Liver (tissue), 3 donors: ENCODE results near the gene ST3GAL3.

ENCODE experiments used
- TAF1 ChIP-seq: conservative IDR thresholded peaks from 2 replicates; pipeline ENCODE4 v1.6.1; 2016; ENCODE audit warnings: antibody characterized with exemption, mild to moderate bottlenecking
- TF ChIP-seq, protein P1 (sequence below): fragments of 150-350 bp; IDR thresholded peaks from 2 replicates; pipeline ENCODE4 v1.5.1; 2017; ENCODE audit warnings: improper control_type of control experiment, low read depth, low read length; ENCODE audit not compliant: missing input control
- donor health status: healthy.
- donor health status: healthy.

DNA sequence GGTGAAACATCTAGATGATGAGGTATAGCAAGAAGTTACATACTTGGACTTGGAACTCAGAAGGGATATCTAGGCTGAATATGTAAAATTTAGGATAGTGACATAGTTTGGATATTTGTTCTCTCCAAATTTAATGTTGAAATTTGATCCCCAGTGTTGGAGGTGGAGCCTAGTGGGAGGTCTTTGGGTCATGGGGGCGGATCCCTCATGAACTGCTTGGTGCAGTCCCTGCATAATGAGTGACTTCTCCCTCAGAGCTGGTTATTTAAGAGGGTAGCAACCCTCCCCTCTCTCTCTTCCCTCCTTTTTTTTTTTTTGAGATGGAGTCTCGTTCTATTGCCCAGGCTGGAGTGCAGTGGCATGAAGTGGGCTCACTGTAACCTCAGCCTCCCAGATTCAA is 15.5 kb downstream of the ST3GAL3 start:
- TF ChIP-seq, protein P1, sequence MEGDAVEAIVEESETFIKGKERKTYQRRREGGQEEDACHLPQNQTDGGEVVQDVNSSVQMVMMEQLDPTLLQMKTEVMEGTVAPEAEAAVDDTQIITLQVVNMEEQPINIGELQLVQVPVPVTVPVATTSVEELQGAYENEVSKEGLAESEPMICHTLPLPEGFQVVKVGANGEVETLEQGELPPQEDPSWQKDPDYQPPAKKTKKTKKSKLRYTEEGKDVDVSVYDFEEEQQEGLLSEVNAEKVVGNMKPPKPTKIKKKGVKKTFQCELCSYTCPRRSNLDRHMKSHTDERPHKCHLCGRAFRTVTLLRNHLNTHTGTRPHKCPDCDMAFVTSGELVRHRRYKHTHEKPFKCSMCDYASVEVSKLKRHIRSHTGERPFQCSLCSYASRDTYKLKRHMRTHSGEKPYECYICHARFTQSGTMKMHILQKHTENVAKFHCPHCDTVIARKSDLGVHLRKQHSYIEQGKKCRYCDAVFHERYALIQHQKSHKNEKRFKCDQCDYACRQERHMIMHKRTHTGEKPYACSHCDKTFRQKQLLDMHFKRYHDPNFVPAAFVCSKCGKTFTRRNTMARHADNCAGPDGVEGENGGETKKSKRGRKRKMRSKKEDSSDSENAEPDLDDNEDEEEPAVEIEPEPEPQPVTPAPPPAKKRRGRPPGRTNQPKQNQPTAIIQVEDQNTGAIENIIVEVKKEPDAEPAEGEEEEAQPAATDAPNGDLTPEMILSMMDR: no peak
- TF ChIP-seq TAF1: no peak
